Activated CD8-positive, alpha-beta memory T cell treated with anti-CD3 and anti-CD28 coated beads for 48 hours (primary cell): ENCODE results near the gene ORC3.
A peak's percentile ranks its signal among the peaks of the same experiment; 100 is the strongest.

ENCODE experiments used
- DNase-seq, 3 experiments: peaks; one replicate each; pipeline ENCODE4 v3.0.0-alpha.2; 2020; ENCODE audit warnings: low read depth in 2 of 3, low spot score in 2 of 3

Gene ORC3

GRCh38 chr6:87589693-87590416, at the start of gene ORC3, which contains the start of gene RARS2:
Gene ORC3, plus strand, starts transcription at chr6:87590135. Its CDS starts 34 bp downstream, at chr6:87590169.
Gene RARS2, minus strand, starts transcription at chr6:87589987. Its CDS starts 30 bp downstream, at chr6:87589957.
- DNase-seq: peak; percentile 84 to 90 (median 88)

GRCh38 chr6:87540539-87540938, 49.4 kb upstream of the ORC3 start:
- no peak for DNase-seq

- no peak for DNase-seq
These were observed 48.9 kb upstream of the ORC3 start for GRCh38 chr6:87541041-87541440.

GRCh38 chr6:87541744-87542143, 48.2 kb upstream of the ORC3 start:
- no peak for DNase-seq

DNA sequence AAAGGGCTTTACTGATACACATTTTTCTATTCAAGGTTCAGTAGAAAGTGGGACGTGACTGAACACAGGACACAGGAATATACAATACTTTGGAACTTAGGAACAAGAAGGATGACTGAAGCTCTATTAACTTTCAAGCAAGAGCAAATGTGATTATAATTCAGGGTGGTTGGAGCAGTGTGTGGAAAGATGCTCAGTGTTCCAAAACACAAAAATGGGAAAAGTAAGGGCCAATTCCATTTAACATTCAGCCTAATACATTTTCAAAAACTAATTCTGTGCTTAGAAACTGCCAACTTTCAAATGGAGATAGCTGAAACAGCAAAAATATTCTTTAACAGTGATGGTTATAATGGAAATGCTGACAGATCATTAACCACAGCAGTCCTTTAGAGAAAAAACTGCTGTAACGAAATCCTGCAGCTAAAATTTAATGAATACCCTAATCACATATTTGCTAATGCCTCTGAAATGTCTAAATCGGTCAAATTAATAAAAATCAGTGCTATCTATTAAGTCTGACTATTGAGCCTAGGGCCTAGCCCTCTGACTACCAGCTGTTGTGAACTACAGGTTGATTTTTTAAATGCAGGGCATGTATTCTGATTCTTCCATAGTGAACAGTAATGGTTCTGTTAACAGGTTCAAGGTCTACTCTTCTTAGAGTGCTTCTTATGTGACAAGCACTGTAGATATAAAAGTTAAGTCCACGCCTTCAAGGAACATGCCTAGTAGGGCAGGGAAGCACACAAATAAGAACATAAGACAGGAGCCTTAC, 46.0 kb upstream of the ORC3 start:
- no peak for DNase-seq

- DNase-seq: no peak
These were observed 45.5 kb upstream of the ORC3 start for GRCh38 chr6:87544474-87544735.

- DNase-seq: no peak
These were observed 38.1 kb upstream of the ORC3 start for GRCh38 chr6:87551799-87552198.

- DNase-seq: no peak
These were observed 36.7 kb upstream of the ORC3 start for GRCh38 chr6:87553159-87553765.

DNA sequence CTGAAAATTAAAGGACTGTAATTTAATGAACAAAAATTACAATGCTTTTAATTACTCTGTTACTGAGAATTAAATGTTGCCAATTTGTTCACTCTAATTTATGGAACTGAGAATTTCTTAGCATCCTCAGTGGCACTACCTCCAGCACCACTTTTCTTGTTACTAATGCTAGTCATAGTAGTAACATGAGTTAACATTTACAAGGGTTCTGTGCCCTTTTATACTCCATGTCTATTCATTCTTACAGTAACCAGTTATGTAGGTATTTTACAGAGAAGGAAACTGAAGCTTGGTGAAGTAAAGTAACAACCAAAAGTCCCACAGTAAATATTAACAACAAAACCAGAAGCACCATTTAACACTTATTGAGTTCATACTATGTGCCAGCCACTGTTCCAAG, 34.4 kb upstream of the ORC3 start:
- no peak for DNase-seq

DNA sequence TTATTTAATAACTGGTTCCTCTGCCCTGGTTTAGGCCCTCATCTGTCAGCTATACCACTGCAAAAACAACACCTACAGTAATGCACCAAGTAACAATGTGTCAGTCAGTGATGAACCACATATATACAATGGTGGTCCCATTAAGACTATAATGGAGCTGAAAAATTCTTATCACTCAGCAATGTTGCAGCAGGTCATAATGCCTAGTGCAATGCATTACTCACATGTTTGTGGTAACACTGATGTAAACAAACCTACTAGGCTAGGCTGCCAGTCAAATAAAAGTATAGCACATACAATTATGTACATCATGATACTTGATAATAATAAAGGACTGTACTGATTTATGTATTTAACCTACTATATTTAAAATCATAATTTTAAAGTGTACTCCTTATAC, 31.5 kb upstream of the ORC3 start:
- no peak for DNase-seq

DNA sequence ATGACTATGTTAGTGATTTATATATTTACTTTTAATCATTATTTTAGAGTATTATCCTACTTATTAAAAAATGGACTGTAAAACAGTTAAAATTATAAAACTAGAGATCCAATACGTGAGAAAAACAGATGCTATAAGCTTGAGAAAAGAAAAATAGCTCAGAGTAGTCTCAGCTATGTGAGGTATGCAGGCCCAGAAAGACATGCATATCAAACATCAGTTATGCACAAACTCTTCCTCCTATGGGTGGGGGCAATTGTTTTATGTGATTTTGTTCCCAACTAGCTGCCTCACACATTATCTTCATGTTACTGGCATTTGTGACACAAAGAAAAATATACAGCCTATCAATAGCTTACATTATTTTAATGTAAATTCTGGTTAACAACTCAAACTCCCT, 28.9 kb upstream of the ORC3 start:
- no peak for DNase-seq

DNA sequence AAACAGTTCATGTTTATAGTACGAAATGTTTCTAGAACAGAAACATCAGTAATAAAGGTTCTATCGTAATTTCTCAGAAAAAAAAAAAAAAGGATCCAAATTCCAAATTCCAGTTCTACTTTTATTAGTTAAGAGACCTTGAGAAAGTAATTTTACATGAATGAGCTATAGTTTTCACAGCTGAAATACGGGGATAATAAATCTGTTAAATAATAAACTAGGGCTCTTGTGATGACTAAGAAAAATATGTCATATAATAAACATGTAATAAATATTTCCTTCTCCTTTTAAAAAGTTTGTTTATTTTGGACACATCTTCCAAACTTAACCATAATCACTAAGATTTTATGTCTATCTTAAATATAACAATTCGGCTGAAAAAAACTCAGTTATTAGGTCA, 17.9 kb upstream of the ORC3 start:
- no peak for DNase-seq

DNA sequence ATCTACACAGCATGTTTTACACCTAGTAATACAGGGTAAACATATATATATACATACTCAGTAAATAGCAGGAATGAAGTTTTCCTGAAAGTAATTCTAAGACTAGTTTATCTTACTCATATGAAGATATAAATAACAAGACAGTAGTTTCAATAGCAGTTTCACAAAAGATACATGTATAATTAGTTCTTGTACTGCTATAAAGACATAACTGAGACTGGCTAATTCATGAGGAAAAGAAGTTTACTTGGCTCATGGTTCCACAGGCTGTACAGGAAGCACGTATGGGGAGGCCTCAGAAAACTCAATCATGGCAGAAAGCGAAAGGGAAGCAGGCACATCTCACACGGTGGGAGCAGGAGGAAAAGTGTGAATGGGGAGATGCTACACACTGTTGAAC, 17.1 kb upstream of the ORC3 start:
- DNase-seq: no peak

- DNase-seq: no peak
These were observed 16.5 kb upstream of the ORC3 start for GRCh38 chr6:87573307-87574024.

GRCh38 chr6:87574237-87574804, 15.6 kb upstream of the ORC3 start:
- no peak for DNase-seq

GRCh38 chr6:87575423-87575822, 14.5 kb upstream of the ORC3 start:
- DNase-seq: no peak

DNA sequence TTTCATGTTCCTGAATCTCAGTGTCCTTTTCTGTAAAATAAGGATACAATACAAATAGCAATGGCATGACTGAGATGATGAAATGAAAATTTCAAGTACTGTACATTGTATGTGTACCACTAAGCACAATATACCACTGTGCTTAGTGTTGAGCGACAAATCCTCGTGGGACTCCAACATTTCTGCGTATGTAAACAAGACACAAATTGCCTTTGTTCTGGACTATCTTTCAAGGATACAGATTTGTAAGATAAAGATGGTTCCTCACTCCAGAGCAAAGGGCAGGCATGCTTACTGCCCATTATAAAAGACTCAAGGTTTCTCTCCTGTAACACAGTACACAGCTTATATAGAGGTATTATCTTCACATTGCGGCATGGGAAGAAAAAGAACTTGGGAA, 6.1 kb upstream of the ORC3 start:
- no peak for DNase-seq

- DNase-seq: no peak
These were observed 3.4 kb upstream of the ORC3 start for GRCh38 chr6:87586371-87587077.

DNA sequence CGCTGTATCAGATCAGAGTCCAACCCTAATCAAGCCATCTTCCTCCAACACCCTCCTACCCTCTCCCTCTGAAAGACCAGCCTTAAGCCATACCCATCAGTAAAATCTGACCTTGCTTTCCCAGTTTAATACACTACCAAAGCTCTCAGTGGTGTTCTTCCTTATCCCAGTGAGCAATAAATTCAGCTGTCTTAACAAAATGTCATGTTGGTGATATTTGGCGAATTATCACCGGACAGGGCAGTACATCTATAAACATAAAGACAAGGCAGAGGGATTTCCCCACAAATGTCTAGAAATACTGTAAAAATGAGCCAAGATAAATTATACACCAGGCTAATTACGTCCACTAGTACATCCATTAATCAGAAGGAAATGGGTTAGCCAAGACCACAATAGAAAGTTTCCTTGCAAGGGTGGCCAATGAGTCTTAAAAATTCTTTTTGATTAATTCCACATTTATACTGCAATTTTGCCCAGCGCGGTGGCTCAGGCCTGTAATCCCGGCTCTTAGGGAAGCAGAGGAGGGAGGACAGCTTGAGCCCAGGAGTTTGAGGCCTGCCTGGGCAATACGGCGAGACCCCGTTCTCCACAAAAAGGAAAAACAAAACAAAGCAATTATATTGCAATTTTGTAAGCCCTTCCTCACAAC, 1.1 kb upstream of the ORC3 start:
- DNase-seq: no peak

DNA sequence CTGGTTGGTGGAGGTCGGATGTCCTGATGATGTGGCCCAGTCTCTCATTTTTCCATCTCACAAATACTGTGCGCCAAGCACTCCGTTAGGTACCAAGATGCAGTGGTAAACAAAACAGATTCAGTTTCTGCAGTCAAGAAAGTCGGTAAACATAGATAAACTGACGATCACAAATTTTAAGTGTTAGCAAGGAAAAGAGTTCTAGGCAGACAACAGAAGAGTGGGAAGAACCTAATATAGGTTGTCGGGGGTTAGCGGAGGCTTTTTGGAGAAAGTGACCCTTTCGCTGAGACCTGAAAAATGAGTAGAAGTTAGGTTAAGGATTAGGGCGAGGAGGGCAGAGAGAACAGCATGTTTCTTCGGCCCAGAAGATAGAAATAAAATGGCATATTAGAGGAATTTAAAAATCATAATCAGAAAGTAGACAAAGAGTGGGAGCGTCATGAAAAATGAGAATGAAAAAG, 514 bp downstream of the ORC3 start:
- DNase-seq: no peak
